ENCODE results near the gene DNAH9.

The DNAH9 gene

DNA sequence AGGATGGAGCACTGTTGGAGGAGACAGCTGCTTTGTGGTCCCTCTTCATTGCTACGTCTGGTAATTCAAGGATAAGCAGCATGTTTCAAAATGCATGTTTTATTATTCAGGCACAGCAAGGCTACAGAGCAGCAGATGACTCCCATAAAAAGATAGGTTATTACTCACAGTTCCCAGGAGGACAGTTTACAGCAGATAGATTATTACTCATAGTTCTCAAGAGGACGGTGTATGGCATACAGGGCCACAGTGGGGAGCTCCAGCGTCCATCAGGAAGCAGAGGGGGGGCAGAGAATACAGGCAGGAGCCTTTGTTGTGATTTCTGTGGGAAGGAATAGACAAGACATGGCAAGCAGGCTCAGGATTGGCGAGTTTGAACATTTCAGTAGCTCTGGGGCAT, 72.9 kb downstream of the DNAH9 start:
- DNase-seq (ENCODE audit: low spot score): no peak
- TF ChIP-seq, protein P1, sequence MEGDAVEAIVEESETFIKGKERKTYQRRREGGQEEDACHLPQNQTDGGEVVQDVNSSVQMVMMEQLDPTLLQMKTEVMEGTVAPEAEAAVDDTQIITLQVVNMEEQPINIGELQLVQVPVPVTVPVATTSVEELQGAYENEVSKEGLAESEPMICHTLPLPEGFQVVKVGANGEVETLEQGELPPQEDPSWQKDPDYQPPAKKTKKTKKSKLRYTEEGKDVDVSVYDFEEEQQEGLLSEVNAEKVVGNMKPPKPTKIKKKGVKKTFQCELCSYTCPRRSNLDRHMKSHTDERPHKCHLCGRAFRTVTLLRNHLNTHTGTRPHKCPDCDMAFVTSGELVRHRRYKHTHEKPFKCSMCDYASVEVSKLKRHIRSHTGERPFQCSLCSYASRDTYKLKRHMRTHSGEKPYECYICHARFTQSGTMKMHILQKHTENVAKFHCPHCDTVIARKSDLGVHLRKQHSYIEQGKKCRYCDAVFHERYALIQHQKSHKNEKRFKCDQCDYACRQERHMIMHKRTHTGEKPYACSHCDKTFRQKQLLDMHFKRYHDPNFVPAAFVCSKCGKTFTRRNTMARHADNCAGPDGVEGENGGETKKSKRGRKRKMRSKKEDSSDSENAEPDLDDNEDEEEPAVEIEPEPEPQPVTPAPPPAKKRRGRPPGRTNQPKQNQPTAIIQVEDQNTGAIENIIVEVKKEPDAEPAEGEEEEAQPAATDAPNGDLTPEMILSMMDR (IDR thresholded peaks at IDR 0.05; ENCODE audit: extremely low read depth, missing control alignments): no peak

DNA sequence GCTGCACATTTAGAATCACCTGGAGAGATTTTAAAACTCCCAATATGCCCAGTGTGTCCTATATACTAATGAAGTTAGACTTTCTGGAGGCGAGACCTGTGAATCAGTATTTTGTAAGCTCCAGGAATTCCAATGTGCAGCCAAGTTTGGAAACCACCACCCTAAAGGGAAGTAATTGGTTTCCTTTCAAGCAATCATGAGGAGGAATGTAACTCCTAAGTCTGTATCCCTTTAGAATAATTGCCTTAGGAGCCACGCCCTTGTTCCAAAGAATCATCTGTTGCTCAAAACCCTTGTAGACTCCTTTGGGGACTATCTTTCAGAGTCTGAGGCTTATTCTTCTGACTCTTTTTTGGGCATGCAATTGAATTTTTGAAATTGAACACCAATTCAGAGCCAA, 84.4 kb downstream of the DNAH9 start:
- TF ChIP-seq, protein P1 (IDR thresholded peaks at IDR 0.05; ENCODE audit: extremely low read depth, missing control alignments): no peak

DNA sequence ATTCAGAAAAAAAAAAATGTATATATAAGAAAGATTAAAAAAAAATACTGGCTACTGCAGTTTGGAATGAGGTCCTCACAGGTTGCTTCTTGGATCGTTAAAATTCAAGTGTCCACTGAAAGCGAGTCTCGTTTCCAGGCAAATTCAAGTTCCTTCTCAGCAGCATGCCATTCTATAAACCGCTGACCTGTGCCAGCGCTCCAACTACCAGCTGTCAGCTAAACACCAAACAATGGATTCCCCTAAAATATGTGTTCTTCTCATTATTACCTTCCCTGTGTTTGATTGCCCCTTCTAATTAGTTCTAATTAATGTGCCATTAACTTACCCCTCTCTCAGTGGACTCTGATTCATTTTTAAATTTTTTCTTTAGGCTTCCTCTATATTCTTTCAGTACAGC, 92.4 kb downstream of the DNAH9 start:
- TF ChIP-seq, protein P1 (IDR thresholded peaks at IDR 0.05; ENCODE audit: extremely low read depth, missing control alignments): no peak
- DNase-seq (ENCODE audit: low spot score): no peak

More for the DNA sequence above, 84.4 kb downstream of the DNAH9 start:
- DNase-seq (ENCODE audit: low spot score): no peak

DNA sequence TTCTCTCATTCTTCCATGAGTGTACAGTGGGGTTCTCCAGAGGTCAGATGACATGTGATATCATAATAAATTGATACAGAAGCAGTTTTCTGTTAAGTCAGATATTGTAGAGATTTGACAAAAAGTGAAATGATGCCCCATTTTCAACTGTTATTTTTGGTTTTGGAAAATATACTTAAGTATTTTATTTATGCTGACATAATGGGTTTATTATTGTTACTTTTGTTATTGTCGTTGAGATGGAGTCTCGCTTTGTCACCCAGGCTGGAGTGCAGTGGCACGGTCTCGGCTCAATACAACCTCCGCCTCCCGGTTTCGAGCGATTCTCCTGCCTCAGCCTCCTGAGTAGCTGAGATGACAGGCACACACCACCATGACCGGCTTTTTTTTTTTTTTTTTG, 94.4 kb downstream of the DNAH9 start:
- TF ChIP-seq, protein P1 (IDR thresholded peaks at IDR 0.05; ENCODE audit: extremely low read depth, missing control alignments): no peak
- no peak for DNase-seq (ENCODE audit: low spot score)

DNA sequence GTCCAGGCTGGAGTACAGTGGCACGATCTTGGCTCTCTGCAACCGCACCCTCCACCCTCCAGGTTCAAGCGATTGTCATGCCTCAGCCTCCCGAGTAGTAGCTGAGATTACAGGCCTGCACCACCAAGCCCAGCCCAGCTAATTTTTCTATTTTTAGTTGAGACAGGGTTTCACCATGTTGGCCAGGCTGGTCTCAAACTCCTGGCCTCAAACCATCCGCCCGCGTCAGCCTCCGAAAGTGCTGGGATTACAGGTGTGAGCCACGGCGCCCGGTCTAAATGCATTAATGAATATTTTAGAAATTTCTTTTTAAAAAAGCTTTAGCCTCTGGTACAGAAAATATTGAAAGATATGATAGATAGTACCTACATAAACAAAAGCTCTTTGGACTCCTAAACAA, 95.0 kb downstream of the DNAH9 start:
- TF ChIP-seq, protein P1 (IDR thresholded peaks at IDR 0.05; ENCODE audit: extremely low read depth, missing control alignments): no peak
- no peak for DNase-seq (ENCODE audit: low spot score)

DNA sequence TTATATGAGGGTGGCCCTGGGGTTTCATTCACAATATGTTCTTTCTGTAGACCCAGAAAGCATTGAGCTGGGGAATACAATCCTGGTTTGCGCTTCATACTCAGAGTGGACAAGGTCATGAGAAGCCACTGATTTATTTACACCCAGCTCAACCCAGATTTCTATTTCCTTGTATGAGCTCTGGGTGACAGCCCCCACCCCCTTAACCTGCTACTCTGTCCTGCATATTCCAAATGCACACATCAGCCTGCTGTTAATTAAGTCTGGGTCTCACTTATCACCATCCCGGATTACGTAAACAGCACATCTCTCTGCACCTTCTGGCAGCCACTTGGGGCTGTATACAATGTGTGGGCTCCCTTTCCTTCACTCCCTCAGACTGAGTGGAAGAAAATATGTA, 102.4 kb downstream of the DNAH9 start:
- TF ChIP-seq, protein P1 (IDR thresholded peaks at IDR 0.05; ENCODE audit: extremely low read depth, missing control alignments): no peak
- no peak for DNase-seq (ENCODE audit: low spot score)

DNA sequence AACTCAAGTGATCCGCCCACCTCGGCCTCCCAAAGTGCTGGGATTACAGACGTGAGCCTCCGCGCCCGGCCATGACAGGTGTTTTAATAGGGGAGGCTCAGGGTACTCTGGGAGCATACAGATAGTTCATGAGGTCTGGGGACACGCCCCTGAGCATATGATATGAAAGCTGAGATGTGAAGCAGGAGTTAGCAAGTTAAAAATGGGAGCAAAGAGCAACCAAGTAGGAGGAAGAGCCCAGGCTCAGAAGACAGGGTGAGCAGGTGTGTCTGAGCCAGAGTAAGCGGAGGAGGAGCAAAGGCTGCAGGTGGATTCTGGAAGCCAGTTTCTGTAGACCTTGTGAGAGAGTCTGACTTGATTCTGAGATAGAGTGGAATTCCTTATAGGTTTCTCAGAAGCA, 103.6 kb downstream of the DNAH9 start:
- no peak for DNase-seq (ENCODE audit: low spot score)
- TF ChIP-seq, protein P1 (IDR thresholded peaks at IDR 0.05; ENCODE audit: extremely low read depth, missing control alignments): no peak
